SK-N-SH (cell line): ENCODE measurements around the gene LIPH. TPM values are rescaled to one million over a fixed set of nuclear protein-coding genes. Genes with fewer than 3 reads are reported as not detected.

Source experiments
- CHD2 ChIP-seq: fragments of 150-350 bp; IDR thresholded peaks from 2 replicates; pipeline ENCODE4 v1.6.1; 2018; ENCODE audit warnings: low read length; ENCODE audit not compliant: partially characterized antibody
- FOSL2 ChIP-seq: IDR thresholded peaks from 2 replicates; pipeline ENCODE4 v1.4.0; 2012; ENCODE audit warnings: low read depth, mild to moderate bottlenecking, moderate library complexity, borderline replicate concordance
- GATA2 ChIP-seq: sonication (generic); formaldehyde crosslinking; IDR thresholded peaks from 2 replicates; pipeline ENCODE4 v1.5.0; 2020; ENCODE audit warnings: mild to moderate bottlenecking, missing genetic modification reagents
- RCOR1 ChIP-seq: fragments of 150-350 bp; IDR thresholded peaks from 2 replicates; pipeline ENCODE4 v1.6.1; 2017; ENCODE audit warnings: antibody characterized with exemption, low read length
- RFX5 ChIP-seq: IDR thresholded peaks from 2 replicates; pipeline ENCODE4 v1.6.1; 2012; ENCODE audit warnings: mild to moderate bottlenecking, improper control_type of control experiment, low read length
- polyA plus RNA-seq, 3 experiments: library from polyadenylated mRNA; depleted of rRNA; stranded (reverse); fragments of >200 nt; gene quantifications; 2 replicates each; pipeline ENCODE4 v1.2.3, GENCODE V29; 2012
- TF ChIP-seq, protein P1 (sequence below): IDR thresholded peaks from 2 replicates; pipeline ENCODE4 v1.4.0; 2012; ENCODE audit warnings: low read depth, borderline replicate concordance

Gene LIPH
- polyA plus RNA-seq, 1 of the 3 experiments (the other 2 are of a cell fraction), result not detected

DNA sequence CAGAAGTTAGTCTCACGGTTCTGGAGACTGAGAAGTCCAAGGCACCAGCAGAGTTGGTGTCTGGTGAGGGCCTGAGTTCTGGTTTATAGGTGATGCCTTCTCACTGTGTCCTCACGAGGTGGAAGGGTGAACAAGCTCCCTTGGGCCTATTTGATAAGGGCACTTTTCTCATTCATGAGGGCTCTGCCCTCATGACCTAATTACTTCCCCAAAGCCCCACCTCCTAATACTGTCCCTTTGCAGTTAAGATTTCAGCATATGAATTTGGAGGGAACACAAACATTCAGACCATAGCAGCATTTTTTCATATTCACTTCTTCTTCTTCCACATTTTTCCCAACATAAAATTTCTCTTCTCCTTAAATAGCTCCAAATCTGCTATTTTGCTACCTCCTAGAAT, 95.0 kb downstream of the LIPH start (continued):
- TF ChIP-seq, protein P1, sequence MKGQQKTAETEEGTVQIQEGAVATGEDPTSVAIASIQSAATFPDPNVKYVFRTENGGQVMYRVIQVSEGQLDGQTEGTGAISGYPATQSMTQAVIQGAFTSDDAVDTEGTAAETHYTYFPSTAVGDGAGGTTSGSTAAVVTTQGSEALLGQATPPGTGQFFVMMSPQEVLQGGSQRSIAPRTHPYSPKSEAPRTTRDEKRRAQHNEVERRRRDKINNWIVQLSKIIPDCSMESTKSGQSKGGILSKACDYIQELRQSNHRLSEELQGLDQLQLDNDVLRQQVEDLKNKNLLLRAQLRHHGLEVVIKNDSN, result no peak
- no peak for TF ChIP-seq GATA2 (CRISPR knock-in tag)
- TF ChIP-seq RCOR1, result no peak
- no peak for TF ChIP-seq FOSL2
- no peak for TF ChIP-seq RFX5
- TF ChIP-seq CHD2, result no peak

Other genes starting within 250 kb of the LIPH start
- 9.1 and 12.0 TPM in 2 replicates for gene MAP3K13, start 189.5 kb downstream of the LIPH start, polyA plus RNA-seq (2012; rRNA removed)
- gene TMEM41A, start 53.6 kb downstream of the LIPH start, polyA plus RNA-seq (2012; rRNA removed), result 9.4 and 12.0 TPM in 2 replicates
- 7.1 and 8.5 TPM in 2 replicates for gene SENP2, start 33.7 kb upstream of the LIPH start, polyA plus RNA-seq (2012; rRNA removed)